Vagina (tissue), 2 donors: Measurements from ENCODE around the gene NF2. TPM values are rescaled to one million over a fixed set of nuclear protein-coding genes. Genes with fewer than 3 reads are reported as not detected.

Source experiments
- DNase-seq, 2 donors: peaks; one replicate each; pipeline ENCODE4 v3.0.0-alpha.2; 2017; ENCODE audit errors: extremely low spot score in 2 of 2
- H3K27ac ChIP-seq: fragments of 200-600 bp; sonication (generic); one replicate; pipeline ENCODE4 v1.5.1; 2019
- H3K27me3 ChIP-seq: fragments of 200-600 bp; sonication (generic); one replicate; pipeline ENCODE4 v1.5.1; 2019
- H3K36me3 ChIP-seq, 2 donors: fragments of 200-600 bp; sonication (generic); one replicate each; pipeline ENCODE4 v1.5.1; 2017 to 2019
- H3K4me1 ChIP-seq: fragments of 200-600 bp; sonication (generic); one replicate; pipeline ENCODE4 v1.5.1; 2019
- H3K4me3 ChIP-seq, 2 donors: fragments of 200-600 bp; sonication (generic); 1 replicate in 1 of 2; 2 replicates in 1 of 2; pipeline ENCODE4 v1.5.1; 2016 to 2019
- H3K9me3 ChIP-seq: fragments of 200-600 bp; sonication (generic); one replicate; pipeline ENCODE4 v1.5.1; 2019
- POLR2A ChIP-seq, 2 donors: fragments of 450-650 bp; IDR thresholded peaks; one replicate each; pipeline ENCODE4 v1.6.1; 2017; ENCODE audit warnings: antibody characterized with exemption in 2 of 2, mild to moderate bottlenecking in 2 of 2, moderate library complexity in 2 of 2
- POLR2AphosphoS5 ChIP-seq, 2 donors: sonication (generic); formaldehyde crosslinking; IDR thresholded peaks; one replicate each; pipeline ENCODE4 v1.9.0; 2017; ENCODE audit warnings: antibody characterized with exemption in 2 of 2, mild to moderate bottlenecking in 2 of 2, low read depth in 1 of 2; ENCODE audit not compliant: insufficient read depth in 1 of 2
- intact Hi-C: fragments of 100-400 bp; cut with DNase I; formaldehyde crosslinking; loops from one replicate; pipeline ENCODE4 v1.15.1; 2023
- total RNA-seq: library from RNA; depleted of rRNA; stranded (reverse); fragments of >200 nt; gene quantifications from one replicate; pipeline ENCODE4 v1.2.3, GENCODE V29; 2016
- TF ChIP-seq, protein P1 (sequence below), 3 experiments: fragments of 450-650 bp in 2 of 3; fragments of 200-600 bp in 1 of 3; sonication (generic) in 1 of 3; IDR thresholded peaks; one replicate each; pipeline ENCODE4 v1.5.1; 2017 to 2019; ENCODE audit warnings: antibody characterized with exemption in 3 of 3, mild to moderate bottlenecking in 2 of 3, moderate library complexity in 2 of 3

NF2 gene
- total RNA-seq, 1 donor from 2014 or later = 15.7 TPM

GRCh38 chr22:29717789-29718188 lies 114.4 kb downstream of the NF2 start:
- no peaks in the 10 kb centered on the region for H3K9me3 ChIP-seq
- no peak overlapping the region for H3K27ac ChIP-seq
- TF ChIP-seq, protein P1, sequence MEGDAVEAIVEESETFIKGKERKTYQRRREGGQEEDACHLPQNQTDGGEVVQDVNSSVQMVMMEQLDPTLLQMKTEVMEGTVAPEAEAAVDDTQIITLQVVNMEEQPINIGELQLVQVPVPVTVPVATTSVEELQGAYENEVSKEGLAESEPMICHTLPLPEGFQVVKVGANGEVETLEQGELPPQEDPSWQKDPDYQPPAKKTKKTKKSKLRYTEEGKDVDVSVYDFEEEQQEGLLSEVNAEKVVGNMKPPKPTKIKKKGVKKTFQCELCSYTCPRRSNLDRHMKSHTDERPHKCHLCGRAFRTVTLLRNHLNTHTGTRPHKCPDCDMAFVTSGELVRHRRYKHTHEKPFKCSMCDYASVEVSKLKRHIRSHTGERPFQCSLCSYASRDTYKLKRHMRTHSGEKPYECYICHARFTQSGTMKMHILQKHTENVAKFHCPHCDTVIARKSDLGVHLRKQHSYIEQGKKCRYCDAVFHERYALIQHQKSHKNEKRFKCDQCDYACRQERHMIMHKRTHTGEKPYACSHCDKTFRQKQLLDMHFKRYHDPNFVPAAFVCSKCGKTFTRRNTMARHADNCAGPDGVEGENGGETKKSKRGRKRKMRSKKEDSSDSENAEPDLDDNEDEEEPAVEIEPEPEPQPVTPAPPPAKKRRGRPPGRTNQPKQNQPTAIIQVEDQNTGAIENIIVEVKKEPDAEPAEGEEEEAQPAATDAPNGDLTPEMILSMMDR (IDR thresholded peaks at IDR 0.05) = no peak
- TF ChIP-seq POLR2AphosphoS5 (IDR thresholded peaks at IDR 0.05; ENCODE audit: insufficient read depth in 1 of 2, low read depth in 1 of 2) (no peak), POLR2A (IDR thresholded peaks at IDR 0.05) (no peak)
- H3K4me3 ChIP-seq = no peak overlapping the region
- no peaks in the 10 kb centered on the region for H3K27me3 ChIP-seq
- no peak for DNase-seq
- no peaks in the 10 kb centered on the region for H3K36me3 ChIP-seq
- H3K4me1 ChIP-seq = no peaks in the 10 kb centered on the region
- intact Hi-C loops = no loop called here

- DNase-seq = no peak
- no peak overlapping the region for H3K27ac ChIP-seq
- H3K36me3 ChIP-seq = no peaks in the 10 kb centered on the region
- H3K4me3 ChIP-seq = peak overlapping the region in 1 of 2 donors; percentile 35
- no peaks in the 10 kb centered on the region for H3K9me3 ChIP-seq
- H3K27me3 ChIP-seq = no peaks in the 10 kb centered on the region
- intact Hi-C loops = no loop called here
- TF ChIP-seq, protein P1 (IDR thresholded peaks at IDR 0.05) = no peak
- TF ChIP-seq POLR2A (IDR thresholded peaks at IDR 0.05) (no peak), POLR2AphosphoS5 (IDR thresholded peaks at IDR 0.05; ENCODE audit: insufficient read depth in 1 of 2, low read depth in 1 of 2) (no peak)
- H3K4me1 ChIP-seq = no peaks in the 10 kb centered on the region
Observed at GRCh38 chr22:29718949-29719898, 115.8 kb downstream of the NF2 start.

DNA sequence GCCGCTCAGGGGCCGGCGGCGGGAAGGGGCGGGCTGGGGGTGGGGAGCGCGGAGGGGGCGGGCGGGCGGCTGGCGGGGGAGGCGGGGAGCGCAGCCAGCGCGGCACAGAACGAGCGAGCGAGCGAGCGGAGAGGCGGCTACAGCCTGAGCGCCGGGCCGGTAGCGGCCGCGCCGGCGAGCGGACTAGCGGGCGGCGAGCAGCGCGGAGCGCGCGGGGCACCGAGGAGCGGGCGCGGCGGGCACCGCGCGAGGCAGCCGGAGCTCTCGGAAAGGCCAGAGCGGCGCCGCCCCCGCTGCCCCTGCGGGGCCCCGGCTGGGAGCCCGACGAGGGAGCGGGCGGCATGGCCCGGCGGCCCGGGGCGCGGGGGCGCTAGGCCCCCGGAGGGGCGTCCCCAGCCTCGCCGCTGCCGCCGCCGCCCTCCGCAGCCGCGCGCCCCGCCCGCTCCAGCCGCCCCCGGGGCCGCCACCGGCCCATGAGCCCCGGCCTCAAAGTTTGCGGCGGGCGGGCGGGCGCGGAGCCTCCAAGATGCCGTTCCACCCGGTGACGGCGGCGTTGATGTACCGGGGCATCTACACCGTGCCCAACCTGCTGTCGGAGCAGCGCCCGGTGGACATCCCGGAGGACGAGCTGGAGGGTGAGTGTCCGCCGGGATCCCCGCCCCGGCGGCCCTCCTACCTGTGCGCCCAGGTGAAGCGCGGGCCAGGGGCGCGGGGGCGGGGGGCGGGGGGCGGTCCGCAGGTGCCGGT lies 116.6 kb downstream of the NF2 start, which contains the start of gene CABP7:
CABP7 (plus strand) TSS at position 105 of the 747 bp plus-strand sequence; CDS start at position 527, 422 bp downstream.
- Histone ChIP-seq H3K4me1 (no peaks in the 10 kb centered on the region), H3K27ac (no peak within 1 kb of the TSS), H3K36me3 (no peaks in the 10 kb centered on the region), H3K9me3 (no peaks in the 10 kb centered on the region), H3K4me3 (peak within 1 kb of the TSS in 1 of 2 donors; percentile 35), H3K27me3 (no peaks in the 10 kb centered on the region)
- no peak for DNase-seq
- intact Hi-C loops = loop anchor here (10.0 kb wide), 2 partner anchors 285 to 365 kb away; partner anchors contain the start of gene HORMAD2
- no peak for TF ChIP-seq POLR2A (IDR thresholded peaks at IDR 0.05)
- TF ChIP-seq POLR2AphosphoS5 (IDR thresholded peaks at IDR 0.05; ENCODE audit: insufficient read depth in 1 of 2, low read depth in 1 of 2) = no peak
- TF ChIP-seq, protein P1 (IDR thresholded peaks at IDR 0.05) = no peak

DNA sequence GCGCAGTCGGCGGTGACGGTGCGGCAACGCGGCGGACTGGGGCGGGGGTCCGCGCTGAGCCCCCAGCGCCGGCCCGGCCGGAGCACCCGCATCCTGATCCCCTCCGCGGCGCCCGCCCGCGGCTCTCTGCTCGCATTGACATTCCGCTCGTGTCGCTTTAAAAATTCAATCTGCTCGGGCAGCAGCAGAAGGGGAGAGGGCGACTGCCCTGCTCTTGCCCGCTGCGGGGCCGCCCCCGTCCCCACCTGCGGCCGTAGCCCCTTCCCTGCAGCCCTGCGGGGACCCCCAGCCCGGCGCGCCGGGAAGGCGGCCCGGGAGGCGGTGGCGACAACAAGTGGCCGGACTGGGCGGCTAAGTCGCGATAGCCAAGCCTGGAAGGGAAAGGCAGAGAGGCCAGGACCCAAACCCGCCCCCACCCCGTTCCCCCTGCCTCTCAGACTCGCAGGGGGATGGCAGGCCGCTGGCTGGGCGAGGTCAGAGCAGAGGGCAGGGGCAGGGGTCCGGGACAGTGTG lies 117.4 kb downstream of the NF2 start:
- no peaks in the 10 kb centered on the region for H3K9me3 ChIP-seq
- DNase-seq = no peak
- no peak overlapping the region for H3K27ac ChIP-seq
- no peaks in the 10 kb centered on the region for H3K4me1 ChIP-seq
- H3K27me3 ChIP-seq = no peaks in the 10 kb centered on the region
- TF ChIP-seq, protein P1 (IDR thresholded peaks at IDR 0.05) = no peak
- TF ChIP-seq POLR2AphosphoS5 (IDR thresholded peaks at IDR 0.05; ENCODE audit: insufficient read depth in 1 of 2, low read depth in 1 of 2) (no peak), POLR2A (IDR thresholded peaks at IDR 0.05) (no peak)
- H3K4me3 ChIP-seq = peak overlapping the region in 1 of 2 donors; percentile 28
- intact Hi-C loops = loop anchor here (10.0 kb wide), 2 partner anchors 284 to 364 kb away; partner anchors contain the start of gene HORMAD2
- H3K36me3 ChIP-seq = no peaks in the 10 kb centered on the region
